Activated effector memory CD4-positive, alpha-beta T cell treated with anti-CD3 and anti-CD28 coated beads, Interleukin-2, amount 50 U/mL, for 16 hours (primary cell): ENCODE data around the gene RAB15.

Experiments used
- DNase-seq: peaks from one replicate; pipeline ENCODE4 v3.0.0-alpha.2; 2020

RAB15 gene

DNA sequence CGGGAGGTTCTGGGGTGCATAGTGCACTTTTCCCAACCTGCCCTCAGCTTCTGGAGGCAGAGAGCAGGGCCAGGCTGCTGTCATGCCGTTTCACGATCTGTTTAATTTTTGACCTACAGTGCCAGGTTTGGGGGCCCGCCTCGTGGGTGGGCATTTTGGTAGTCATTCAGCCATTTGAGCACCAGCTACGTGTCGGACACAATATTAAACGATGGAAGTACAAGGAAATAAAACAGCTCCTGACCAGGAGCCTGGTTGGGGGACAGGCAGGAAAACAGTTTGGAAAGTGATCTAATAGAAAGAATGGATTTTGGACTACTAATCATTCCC, 15.3 kb upstream of the RAB15 start:
- no peak for DNase-seq

DNA sequence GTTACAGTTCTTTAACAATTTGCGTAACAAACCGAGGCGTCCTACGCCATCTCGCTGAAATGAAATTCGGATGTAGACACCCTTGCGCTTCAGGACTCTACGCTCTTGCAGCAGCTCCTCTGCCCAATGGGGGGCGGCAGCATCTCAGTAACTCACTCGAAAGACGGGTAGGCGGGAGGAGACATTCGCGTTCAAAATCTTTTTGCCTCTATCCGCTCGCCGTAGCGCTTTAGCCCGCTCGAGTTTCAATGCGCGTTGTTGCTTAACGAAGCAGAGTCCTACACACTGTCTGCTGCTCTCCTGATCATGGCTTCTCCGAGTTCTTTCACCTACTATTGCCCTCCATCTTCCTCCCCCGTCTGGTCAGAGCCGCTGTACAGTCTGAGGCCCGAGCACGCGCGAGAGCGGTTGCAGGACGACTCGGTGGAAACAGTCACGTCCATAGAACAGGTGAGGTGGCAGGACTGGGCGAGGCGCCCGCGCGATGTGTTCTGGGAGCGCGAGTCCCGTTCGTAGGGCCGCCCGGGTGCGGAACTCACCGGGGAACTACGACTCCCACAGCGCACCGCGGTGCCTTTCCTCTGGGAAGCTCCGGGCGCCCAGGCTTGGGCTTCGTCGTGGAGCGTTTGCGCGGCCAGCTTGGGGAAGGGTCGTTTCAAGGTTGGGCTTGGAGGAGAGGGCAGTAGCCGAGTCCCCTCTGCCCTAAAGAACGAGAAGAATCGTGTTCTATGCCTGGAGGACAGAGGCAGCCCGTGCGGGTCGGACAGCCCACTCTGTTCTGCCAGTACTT, 14.7 kb upstream of the RAB15 start, which contains the start of gene FNTB:
FNTB (plus strand) TSS at position 248 of the 790 bp plus-strand sequence; CDS start at position 307, 59 bp downstream.
- DNase-seq, result peak; percentile 97

DNA sequence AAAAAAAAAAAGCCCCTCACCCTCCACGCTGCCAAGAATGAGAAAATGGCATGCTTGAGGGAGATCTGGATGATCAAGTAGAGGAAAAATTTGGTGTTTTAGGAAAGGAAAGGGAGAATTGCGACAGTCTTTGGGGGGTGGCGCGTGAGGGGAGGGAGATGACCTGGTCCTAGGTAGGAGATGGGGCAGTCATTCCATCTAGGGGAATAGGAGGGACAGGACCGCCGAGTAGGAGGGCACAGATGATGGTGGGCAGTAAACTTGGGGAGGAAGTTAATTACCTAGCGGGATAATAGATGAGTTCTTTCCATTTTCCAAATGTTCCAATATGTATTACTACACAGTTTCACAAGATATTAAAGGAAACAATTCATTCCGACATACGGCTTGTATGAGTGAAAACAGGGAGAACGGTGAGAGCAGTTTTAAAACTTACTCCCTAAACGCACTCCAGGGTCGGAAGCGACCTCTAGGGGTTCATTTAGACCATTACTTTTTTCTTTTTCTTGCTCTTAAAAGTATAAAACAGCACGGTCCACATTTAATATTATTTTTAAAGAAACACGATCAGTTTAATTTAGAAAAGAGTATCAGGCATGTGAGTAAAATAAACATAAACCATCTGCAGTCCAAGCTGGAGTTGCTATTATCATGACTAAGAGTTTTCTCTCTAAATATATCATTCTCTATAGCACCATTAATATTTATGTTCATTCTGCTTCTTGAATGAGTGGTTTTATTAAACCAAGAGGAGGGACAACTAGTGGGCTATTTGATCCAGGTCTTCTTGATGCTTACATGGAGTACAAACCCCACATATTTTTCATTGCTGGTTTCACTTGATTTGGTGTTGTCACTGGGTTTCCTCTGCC, 11.5 kb upstream of the RAB15 start:
- DNase-seq, result peak; percentile 69

DNA sequence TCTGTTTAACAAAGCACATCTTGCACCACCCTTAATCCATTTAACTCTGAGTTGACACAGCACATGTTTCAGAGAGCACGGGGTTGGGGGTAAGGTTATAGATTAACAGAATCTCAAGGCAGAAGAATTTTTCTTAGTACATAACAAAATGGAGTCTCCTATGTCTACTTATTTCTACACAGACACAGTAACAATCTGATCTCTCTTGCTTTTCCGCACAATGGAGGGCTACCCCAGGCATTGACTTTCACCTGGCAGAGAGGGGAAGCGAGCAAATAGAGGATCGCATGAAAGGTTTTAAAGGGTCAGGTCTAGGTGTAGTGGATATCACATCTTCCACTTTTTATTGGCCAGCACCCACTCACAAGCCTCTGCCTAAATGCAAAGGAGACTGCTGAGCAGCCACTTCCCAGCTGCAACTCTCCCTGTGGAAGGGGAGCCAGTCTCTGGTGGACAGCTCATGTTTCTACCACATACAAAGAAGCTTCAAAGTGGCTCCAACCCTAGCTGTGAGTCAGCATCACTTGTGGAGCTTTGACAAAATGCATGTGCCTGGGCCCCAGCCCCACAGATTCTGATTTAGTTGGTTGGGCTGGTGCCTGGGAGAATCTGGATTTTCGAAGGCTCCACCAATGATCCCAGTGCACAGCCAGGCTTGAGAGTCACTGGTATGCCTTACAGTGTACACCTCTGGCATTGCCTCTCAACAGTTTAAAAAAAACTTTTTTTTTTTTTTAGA, 7.4 kb upstream of the RAB15 start:
- no peak for DNase-seq

DNA sequence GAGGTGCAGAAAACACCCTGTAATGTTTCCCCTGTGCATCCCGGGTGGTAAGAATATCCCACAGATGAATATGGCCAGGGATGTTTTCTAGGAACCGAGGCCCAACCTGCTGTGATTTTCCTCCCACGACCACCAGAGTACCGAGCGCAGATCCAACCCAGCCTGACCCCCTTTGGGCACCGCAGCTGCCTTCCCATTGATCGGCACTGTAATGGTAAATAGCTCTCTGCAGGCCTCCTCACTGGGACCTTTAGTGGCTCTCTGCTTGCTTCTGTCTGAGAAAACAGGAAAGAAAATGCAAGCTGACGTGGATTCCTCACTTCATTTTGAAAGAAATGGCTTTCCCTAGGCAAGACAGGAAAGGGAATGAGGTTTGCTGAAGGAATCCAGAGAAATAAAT, 2.4 kb upstream of the RAB15 start:
- peak; percentile 43 for DNase-seq

GRCh38 chr14:64973826-64974225, 1.7 kb upstream of the RAB15 start:
- DNase-seq, result peak; percentile 54

- peak; percentile 39 for DNase-seq
Observed at GRCh38 chr14:64973026-64973442, 898 bp upstream of the RAB15 start.

- no peak for DNase-seq
Observed at GRCh38 chr14:64971491-64971942, 619 bp downstream of the RAB15 start.

- peak; percentile 60 for DNase-seq
Observed at GRCh38 chr14:64970776-64971477, 1.2 kb downstream of the RAB15 start.

DNA sequence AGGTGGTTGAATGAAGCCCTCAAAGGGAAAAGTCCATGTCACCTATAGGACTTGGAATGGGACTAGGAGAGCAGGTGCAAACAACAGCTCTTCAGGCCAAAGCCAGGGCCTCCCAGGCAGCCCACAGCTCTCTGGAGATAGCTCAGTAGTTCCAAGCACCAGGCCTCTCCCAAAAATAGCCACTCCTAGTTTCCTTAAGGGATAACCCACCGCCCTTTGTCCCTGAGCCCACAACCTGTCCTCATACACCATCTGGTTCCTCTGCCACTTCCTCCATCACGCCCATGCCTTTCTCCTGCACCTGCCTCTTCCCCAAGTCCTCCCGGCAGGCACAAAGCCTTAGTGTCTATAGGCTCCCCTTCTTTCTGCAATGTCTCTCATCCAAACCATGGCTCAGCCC, 2.1 kb downstream of the RAB15 start:
- DNase-seq, result no peak

- no peak for DNase-seq
Observed at GRCh38 chr14:64968651-64969050, 3.5 kb downstream of the RAB15 start.

DNA sequence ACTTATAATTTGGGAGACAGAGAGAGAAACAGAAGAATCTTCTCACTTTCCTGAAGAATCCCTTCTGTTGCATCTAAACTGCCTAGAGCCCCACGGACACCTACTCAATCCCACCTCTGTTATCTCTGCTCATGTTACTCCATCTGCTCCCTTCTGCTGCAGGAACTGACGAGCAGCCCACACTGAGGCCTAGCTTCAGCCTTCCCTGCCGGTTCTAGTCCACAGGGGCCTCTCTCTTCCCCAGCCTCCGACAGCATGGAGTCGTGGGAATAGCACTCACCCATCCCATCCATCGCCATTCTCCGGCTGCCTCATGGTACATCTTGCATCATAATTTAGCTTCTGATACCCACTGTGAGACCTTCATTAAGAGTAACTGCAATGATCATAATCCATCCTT, 4.0 kb downstream of the RAB15 start:
- no peak for DNase-seq

DNA sequence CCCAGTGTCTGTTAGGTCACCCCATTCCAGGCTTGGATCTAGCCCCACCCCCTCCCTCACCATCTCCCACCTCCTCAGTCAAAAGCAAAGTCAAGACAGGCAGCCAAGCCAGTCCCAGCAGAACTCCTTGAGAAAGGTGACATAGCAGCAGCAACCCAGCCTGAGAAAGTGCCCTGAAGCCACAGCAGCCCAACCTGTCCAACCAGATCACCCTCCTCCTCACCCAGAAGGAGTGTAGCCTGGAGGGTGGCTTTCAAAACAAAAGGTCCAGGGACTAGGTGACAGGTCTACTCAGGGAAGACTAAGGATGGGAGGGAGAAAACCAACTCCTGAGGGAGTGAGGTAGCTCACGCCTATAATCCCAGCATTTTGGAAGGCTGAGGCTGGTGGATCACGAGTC, 5.2 kb downstream of the RAB15 start:
- DNase-seq, result no peak

GRCh38 chr14:64965356-64966000, 6.7 kb downstream of the RAB15 start:
- DNase-seq, result no peak

GRCh38 chr14:64963611-64964010, 8.5 kb downstream of the RAB15 start:
- DNase-seq, result no peak

DNA sequence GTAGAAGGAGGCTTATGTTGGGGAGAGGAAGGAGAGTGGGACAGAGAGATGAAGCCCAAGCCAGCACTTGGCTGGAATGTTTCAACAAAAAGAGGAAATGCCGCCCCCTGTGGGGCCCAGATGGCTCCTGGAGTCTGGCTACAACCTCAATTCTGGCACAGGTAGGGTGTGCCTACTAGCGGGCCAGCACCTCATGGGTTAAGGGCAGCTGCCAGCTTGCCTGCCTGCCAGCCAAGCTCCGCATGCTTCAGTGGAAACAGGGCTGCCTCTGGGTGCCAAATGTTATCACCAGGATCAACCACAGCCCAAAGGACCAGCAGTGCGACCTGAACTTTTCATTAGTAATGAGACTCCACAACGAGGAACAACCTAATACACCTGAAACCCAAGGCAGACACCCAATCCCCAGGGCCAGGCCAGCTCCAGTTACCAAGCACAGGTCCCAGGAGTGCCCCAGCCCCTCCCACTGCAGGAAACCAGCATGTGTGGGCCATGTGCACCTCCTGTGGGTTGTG, 11.3 kb downstream of the RAB15 start:
- no peak for DNase-seq

DNA sequence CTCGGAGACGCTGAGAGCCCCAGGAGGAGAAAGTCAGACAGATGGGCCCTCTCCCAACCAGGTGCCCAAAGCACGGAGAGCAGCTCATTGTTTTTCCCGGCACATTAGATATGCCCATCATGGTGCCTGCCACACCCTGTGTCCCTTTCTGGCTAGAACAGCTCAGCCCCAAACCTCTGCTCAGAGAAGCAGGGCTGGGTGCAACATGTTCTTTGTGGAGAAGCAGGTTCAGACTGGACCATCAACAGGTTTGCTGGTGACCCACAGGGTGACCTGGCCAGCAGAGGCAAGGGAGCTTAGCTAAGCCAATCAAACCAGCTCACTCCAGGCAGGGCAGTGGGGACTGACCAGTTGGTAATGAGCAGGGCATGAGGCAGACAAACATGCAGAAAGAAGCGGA, 13.4 kb downstream of the RAB15 start:
- no peak for DNase-seq

- DNase-seq, result no peak
Observed at GRCh38 chr14:64958201-64958600, 13.9 kb downstream of the RAB15 start.

- no peak for DNase-seq
Observed at GRCh38 chr14:64956697-64957406, 15.3 kb downstream of the RAB15 start.

DNA sequence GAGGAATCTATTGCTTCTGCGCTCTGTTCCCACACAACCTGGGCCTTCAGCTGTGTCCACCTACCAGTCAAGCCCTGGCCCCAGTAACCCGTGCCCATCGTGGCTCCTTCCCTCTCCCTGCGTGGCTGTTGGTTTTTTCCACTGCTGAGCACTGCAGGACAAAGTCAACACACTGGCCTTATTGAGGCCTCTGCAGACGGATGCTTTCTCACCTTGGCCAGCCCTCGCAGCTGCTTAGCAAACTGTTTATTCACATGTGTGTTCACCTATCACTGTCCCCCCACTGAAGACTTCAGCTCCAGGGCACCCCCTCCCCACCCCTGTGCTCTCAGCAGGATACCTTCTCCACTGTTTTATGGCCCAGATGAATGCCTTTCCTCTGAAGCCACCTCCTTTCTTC, 16.8 kb downstream of the RAB15 start:
- peak; percentile 38 for DNase-seq
